ENCODE measurements around the gene TK2. TPM values are rescaled to one million over a fixed set of nuclear protein-coding genes. Genes with fewer than 3 reads are reported as not detected.

Gene TK2
- total RNA-seq, 1 donor from 2014 or later = 11.5 TPM

GRCh38 chr16:66588981-66589713, 39.2 kb upstream of the TK2 start:
- no peaks in the 10 kb centered on the region for H3K27me3 ChIP-seq (ENCODE audit: control insufficient read depth in 3 of 3, insufficient read depth in 3 of 3, low read length in 3 of 3)
- H3K4me1 ChIP-seq (ENCODE audit: control insufficient read depth in 3 of 3, insufficient read depth in 3 of 3, low read length in 3 of 3) = peaks cover 2 to 7% (median 4%) of the 10 kb centered on the region in 3 donors
- H3K9me3 ChIP-seq (ENCODE audit: control insufficient read depth in 3 of 3, low read length in 3 of 3) = no peaks in the 10 kb centered on the region
- H3K9ac ChIP-seq (ENCODE audit: low read depth in 1 of 3, low read length in 3 of 3) = no peak overlapping the region
- no peaks in the 10 kb centered on the region for H3K36me3 ChIP-seq (ENCODE audit: control insufficient read depth in 3 of 3, insufficient read depth in 3 of 3, low read length in 3 of 3)
- no peak overlapping the region for H3K27ac ChIP-seq (ENCODE audit: low read depth, low read length)
- H3K4me3 ChIP-seq (ENCODE audit: low read length in 3 of 3) = no peak overlapping the region

GRCh38 chr16:66587881-66588600, 38.1 kb upstream of the TK2 start:
- Histone ChIP-seq H3K27ac (ENCODE audit: low read depth, low read length) (no peak overlapping the region), H3K27me3 (ENCODE audit: control insufficient read depth in 3 of 3, insufficient read depth in 3 of 3, low read length in 3 of 3) (no peaks in the 10 kb centered on the region), H3K9me3 (ENCODE audit: control insufficient read depth in 3 of 3, low read length in 3 of 3) (no peaks in the 10 kb centered on the region), H3K9ac (ENCODE audit: low read depth in 1 of 3, low read length in 3 of 3) (no peak overlapping the region), H3K36me3 (ENCODE audit: control insufficient read depth in 3 of 3, insufficient read depth in 3 of 3, low read length in 3 of 3) (no peaks in the 10 kb centered on the region), H3K4me1 (ENCODE audit: control insufficient read depth in 3 of 3, insufficient read depth in 3 of 3, low read length in 3 of 3) (peaks cover 2 to 7% (median 4%) of the 10 kb centered on the region in 3 donors), H3K4me3 (ENCODE audit: low read length in 3 of 3) (no peak overlapping the region)

- peaks cover 10 to 18% (median 11%) of the 10 kb centered on the region in 3 donors for H3K4me1 ChIP-seq (ENCODE audit: control insufficient read depth in 3 of 3, insufficient read depth in 3 of 3, low read length in 3 of 3)
- no peak overlapping the region for H3K4me3 ChIP-seq (ENCODE audit: low read length in 3 of 3)
- H3K27ac ChIP-seq (ENCODE audit: low read depth, low read length) = no peak overlapping the region
- H3K36me3 ChIP-seq (ENCODE audit: control insufficient read depth in 3 of 3, insufficient read depth in 3 of 3, low read length in 3 of 3) = no peaks in the 10 kb centered on the region
- no peaks in the 10 kb centered on the region for H3K27me3 ChIP-seq (ENCODE audit: control insufficient read depth in 3 of 3, insufficient read depth in 3 of 3, low read length in 3 of 3)
- H3K9ac ChIP-seq (ENCODE audit: low read depth in 1 of 3, low read length in 3 of 3) = no peak overlapping the region
- H3K9me3 ChIP-seq (ENCODE audit: control insufficient read depth in 3 of 3, low read length in 3 of 3) = no peaks in the 10 kb centered on the region
Observed at GRCh38 chr16:66585481-66586239, 35.7 kb upstream of the TK2 start.

- H3K9ac ChIP-seq (ENCODE audit: low read depth in 1 of 3, low read length in 3 of 3) = no peak overlapping the region
- H3K27ac ChIP-seq (ENCODE audit: low read depth, low read length) = no peak overlapping the region
- no peaks in the 10 kb centered on the region for H3K36me3 ChIP-seq (ENCODE audit: control insufficient read depth in 3 of 3, insufficient read depth in 3 of 3, low read length in 3 of 3)
- no peak overlapping the region for H3K4me3 ChIP-seq (ENCODE audit: low read length in 3 of 3)
- H3K4me1 ChIP-seq (ENCODE audit: control insufficient read depth in 3 of 3, insufficient read depth in 3 of 3, low read length in 3 of 3) = peaks cover 30 to 43% (median 31%) of the 10 kb centered on the region in 3 donors
- H3K9me3 ChIP-seq (ENCODE audit: control insufficient read depth in 3 of 3, low read length in 3 of 3) = no peaks in the 10 kb centered on the region
- peaks cover 11 to 25% (median 20%) of the 10 kb centered on the region in 3 donors for H3K27me3 ChIP-seq (ENCODE audit: control insufficient read depth in 3 of 3, insufficient read depth in 3 of 3, low read length in 3 of 3)
Observed at GRCh38 chr16:66581246-66581952, 31.5 kb upstream of the TK2 start.

- Histone ChIP-seq H3K36me3 (ENCODE audit: control insufficient read depth in 3 of 3, insufficient read depth in 3 of 3, low read length in 3 of 3) (no peaks in the 10 kb centered on the region), H3K4me3 (ENCODE audit: low read length in 3 of 3) (no peak overlapping the region), H3K27ac (ENCODE audit: low read depth, low read length) (no peak overlapping the region), H3K9ac (ENCODE audit: low read depth in 1 of 3, low read length in 3 of 3) (no peak overlapping the region), H3K4me1 (ENCODE audit: control insufficient read depth in 3 of 3, insufficient read depth in 3 of 3, low read length in 3 of 3) (peaks cover 27 to 39% (median 29%) of the 10 kb centered on the region in 3 donors), H3K9me3 (ENCODE audit: control insufficient read depth in 3 of 3, low read length in 3 of 3) (no peaks in the 10 kb centered on the region), H3K27me3 (ENCODE audit: control insufficient read depth in 3 of 3, insufficient read depth in 3 of 3, low read length in 3 of 3) (peaks cover 11 to 28% (median 23%) of the 10 kb centered on the region in 3 donors)
Observed at GRCh38 chr16:66580605-66581209, 30.8 kb upstream of the TK2 start.

DNA sequence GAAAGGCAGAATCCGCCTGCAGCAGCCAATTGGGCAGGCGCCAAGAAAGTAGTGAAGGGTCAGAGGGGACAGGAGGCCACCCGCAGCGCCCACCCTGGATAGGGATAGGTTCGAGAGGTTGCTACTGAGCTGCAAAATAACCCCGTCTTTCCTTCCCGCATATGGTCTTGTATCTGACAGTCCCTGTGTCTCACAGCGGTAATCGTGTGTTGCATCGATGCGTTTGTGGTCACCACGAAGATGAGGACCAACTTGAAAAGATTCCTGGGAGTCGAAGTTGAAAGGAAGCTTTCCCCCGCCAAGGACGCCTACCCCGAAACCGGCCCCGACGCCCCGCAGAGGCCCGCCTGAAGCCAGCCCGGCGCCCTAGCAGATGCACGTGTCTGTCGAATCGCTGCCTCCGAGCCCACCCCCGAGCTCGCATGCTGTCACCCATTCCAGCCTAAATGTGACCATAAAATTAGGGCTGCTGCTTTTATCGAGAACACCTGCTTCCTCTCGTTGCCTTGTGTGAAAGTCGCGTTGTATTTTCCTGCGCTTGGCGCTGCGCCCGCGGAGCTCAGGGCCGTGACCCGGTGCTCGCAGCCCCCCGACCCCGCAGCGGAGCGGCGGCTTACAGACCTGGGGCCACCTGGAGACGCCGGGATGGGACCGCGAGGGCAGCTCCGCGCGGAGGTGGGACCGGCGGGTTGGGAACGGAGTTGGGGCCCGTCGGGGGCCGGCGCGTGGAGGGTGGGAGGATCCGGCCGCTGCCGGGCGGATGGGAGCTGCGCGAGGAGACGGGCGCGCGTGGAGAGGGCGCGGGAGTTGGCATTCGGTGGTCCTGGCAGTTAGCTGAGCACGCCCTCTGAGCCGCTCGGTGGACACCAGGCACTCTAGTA, 29.0 kb upstream of the TK2 start, which contains the start of gene CMTM2:
TSS of gene CMTM2 (plus strand) at position 813 of the 881 bp plus-strand sequence. CDS start 145 bp downstream, outside the sequence.
- Histone ChIP-seq H3K27me3 (ENCODE audit: control insufficient read depth in 3 of 3, insufficient read depth in 3 of 3, low read length in 3 of 3) (peaks cover 11 to 30% (median 26%) of the 10 kb centered on the region in 3 donors), H3K27ac (ENCODE audit: low read depth, low read length) (no peak within 1 kb of the TSS), H3K36me3 (ENCODE audit: control insufficient read depth in 3 of 3, insufficient read depth in 3 of 3, low read length in 3 of 3) (no peaks in the 10 kb centered on the region), H3K4me1 (ENCODE audit: control insufficient read depth in 3 of 3, insufficient read depth in 3 of 3, low read length in 3 of 3) (peaks cover 26 to 36% (median 29%) of the 10 kb centered on the region in 3 donors), H3K4me3 (ENCODE audit: low read length in 3 of 3) (peak within 1 kb of the TSS; percentile 24 to 45 (median 31)), H3K9ac (ENCODE audit: low read depth in 1 of 3, low read length in 3 of 3) (peak within 1 kb of the TSS in 1 of 3 donors; percentile 28), H3K9me3 (ENCODE audit: control insufficient read depth in 3 of 3, low read length in 3 of 3) (no peaks in the 10 kb centered on the region)

DNA sequence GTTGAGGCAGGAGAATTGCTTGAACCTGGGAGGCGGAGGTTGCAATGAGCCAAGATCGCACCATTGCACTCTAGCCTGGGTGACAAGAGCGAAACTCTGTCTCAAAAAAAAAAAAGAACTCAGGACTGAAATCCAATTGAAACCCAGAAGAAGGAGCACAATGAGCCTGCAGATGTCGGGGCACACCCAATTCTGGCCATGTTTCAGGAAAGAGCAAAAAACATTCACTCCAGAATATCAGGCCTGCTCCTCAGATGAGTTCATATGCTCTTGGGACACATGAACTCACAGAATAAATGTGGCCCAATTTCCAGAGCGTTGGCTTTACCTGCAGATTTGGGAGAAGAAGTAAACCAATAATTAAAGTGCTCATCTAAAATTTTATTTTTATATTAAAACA, 26.4 kb upstream of the TK2 start:
- Histone ChIP-seq H3K4me1 (ENCODE audit: control insufficient read depth in 3 of 3, insufficient read depth in 3 of 3, low read length in 3 of 3) (peaks cover 26 to 32% (median 27%) of the 10 kb centered on the region in 3 donors), H3K9me3 (ENCODE audit: control insufficient read depth in 3 of 3, low read length in 3 of 3) (no peaks in the 10 kb centered on the region), H3K27ac (ENCODE audit: low read depth, low read length) (no peak overlapping the region), H3K27me3 (ENCODE audit: control insufficient read depth in 3 of 3, insufficient read depth in 3 of 3, low read length in 3 of 3) (peaks cover 11 to 30% (median 29%) of the 10 kb centered on the region in 3 donors), H3K4me3 (ENCODE audit: low read length in 3 of 3) (no peak overlapping the region), H3K9ac (ENCODE audit: low read depth in 1 of 3, low read length in 3 of 3) (no peak overlapping the region), H3K36me3 (ENCODE audit: control insufficient read depth in 3 of 3, insufficient read depth in 3 of 3, low read length in 3 of 3) (no peaks in the 10 kb centered on the region)

DNA sequence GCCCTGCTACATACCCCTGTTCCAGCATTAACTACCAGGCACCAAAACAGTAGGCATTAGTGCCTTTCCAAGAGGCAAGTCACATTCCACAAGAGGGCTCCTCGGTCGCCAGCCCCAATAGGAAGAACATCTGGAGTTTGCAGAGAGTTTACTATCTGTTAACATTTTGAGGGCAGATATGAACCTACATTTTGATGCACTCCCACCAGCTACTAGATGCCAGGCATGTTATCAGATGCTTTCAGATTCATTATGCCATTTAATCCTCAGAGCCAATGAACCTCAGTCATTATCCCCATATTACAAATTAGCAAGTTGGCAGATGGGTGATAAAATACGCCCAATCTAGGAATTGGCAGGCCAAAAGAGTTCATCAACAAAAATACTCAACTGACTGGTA, 25.1 kb upstream of the TK2 start:
- H3K27ac ChIP-seq (ENCODE audit: low read depth, low read length) = no peak overlapping the region
- H3K9me3 ChIP-seq (ENCODE audit: control insufficient read depth in 3 of 3, low read length in 3 of 3) = no peaks in the 10 kb centered on the region
- no peaks in the 10 kb centered on the region for H3K36me3 ChIP-seq (ENCODE audit: control insufficient read depth in 3 of 3, insufficient read depth in 3 of 3, low read length in 3 of 3)
- H3K4me3 ChIP-seq (ENCODE audit: low read length in 3 of 3) = no peak overlapping the region
- H3K9ac ChIP-seq (ENCODE audit: low read depth in 1 of 3, low read length in 3 of 3) = no peak overlapping the region
- H3K4me1 ChIP-seq (ENCODE audit: control insufficient read depth in 3 of 3, insufficient read depth in 3 of 3, low read length in 3 of 3) = peaks cover 14 to 20% (median 16%) of the 10 kb centered on the region in 3 donors
- peaks cover 11 to 30% (median 29%) of the 10 kb centered on the region in 3 donors for H3K27me3 ChIP-seq (ENCODE audit: control insufficient read depth in 3 of 3, insufficient read depth in 3 of 3, low read length in 3 of 3)

All from skeletal muscle tissue (tissue), 4 donors.